PFSK-1 (cell line): Measurements from ENCODE around the gene SLC25A42.

Source experiments
- FOXP2 ChIP-seq: optimal IDR thresholded peaks from 2 replicates; pipeline ENCODE3; 2011; ENCODE audit warnings: borderline replicate concordance, control low read depth, inconsistent platforms; ENCODE audit not compliant: insufficient read depth; ENCODE audit errors: extremely low read length, extremely low read depth
- POLR2AphosphoS5 ChIP-seq: IDR thresholded peaks from 2 replicates; pipeline ENCODE4 v1.6.1; 2012; ENCODE audit warnings: low read depth, mild to moderate bottlenecking, control low read depth, low read length, moderate library complexity
- REST ChIP-seq, 2 experiments: IDR thresholded peaks; 2 replicates each; pipeline versions ENCODE4 v1.6.1 to v1.8.0; 2011 to 2012; ENCODE audit warnings: low read depth in 2 of 2, low read length in 2 of 2, control low read depth in 1 of 2, inconsistent platforms in 1 of 2, mild to moderate bottlenecking in 1 of 2, moderate library complexity in 1 of 2; ENCODE audit not compliant: insufficient read depth in 1 of 2
- SIN3A ChIP-seq: IDR thresholded peaks from 2 replicates; pipeline ENCODE4 v1.6.1; 2012; ENCODE audit warnings: mild to moderate bottlenecking, low read length, moderate library complexity, borderline replicate concordance; ENCODE audit not compliant: insufficient read depth
- TAF1 ChIP-seq: IDR thresholded peaks from 2 replicates; pipeline ENCODE4 v1.6.1; 2012; ENCODE audit warnings: low read length, control low read depth, borderline replicate concordance; ENCODE audit not compliant: insufficient read depth

Gene SLC25A42

DNA sequence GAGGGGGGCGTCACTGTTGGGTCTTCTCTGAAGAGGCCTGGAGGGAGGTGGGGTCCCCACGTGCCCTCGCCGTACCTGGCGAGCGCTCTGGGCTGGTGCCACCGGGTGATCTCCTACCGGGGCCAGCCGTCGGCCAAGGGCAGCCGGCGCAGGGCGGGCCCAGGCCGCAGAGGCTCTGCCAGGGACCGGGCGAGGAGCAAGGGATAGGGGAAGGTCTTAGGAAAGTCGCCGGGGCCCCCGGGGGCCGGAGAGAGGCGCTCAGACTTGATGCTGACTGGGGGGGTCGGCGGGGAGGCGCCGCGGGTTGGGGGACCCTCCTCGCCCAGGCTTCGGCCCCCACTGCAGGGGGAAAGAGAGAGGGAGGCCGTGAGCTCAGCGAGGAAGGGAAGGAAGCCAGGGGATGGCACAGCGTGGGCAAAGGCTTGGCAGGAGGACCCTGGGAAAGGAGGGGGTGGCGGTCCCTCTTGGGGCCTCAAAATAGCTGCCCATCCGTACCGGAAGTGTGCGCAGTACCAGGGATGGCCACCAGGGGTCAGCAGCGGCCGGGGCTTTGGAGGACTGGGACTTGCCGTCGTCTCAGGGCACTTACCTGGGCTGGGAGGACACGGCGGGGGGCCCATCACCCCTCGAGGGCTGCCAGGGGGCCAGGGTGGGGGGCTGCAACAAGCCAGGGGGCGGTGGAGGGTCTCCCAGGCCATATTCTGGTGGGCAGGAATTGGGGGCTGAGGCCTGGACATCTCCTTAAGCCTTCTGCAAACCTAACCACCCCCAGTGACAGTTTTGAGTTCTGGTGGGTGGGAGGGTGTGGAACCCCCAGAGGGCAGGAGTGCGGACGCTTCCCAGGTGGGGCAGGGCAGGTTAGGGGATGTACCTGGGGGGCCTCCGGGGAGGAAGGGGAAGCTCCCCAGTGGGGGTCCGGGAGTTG is 82.2 kb downstream of the SLC25A42 start:
- TF ChIP-seq POLR2AphosphoS5: no peak
- TF ChIP-seq TAF1: no peak
- TF ChIP-seq SIN3A: no peak
- no peak for TF ChIP-seq FOXP2
- no peak for TF ChIP-seq REST (IDR thresholded peaks at IDR 0.05; ENCODE audit: insufficient read depth in 1 of 2, low read depth in 2 of 2, low read length in 2 of 2)

GRCh38 chr19:19146865-19147264 is 83.1 kb downstream of the SLC25A42 start:
- TF ChIP-seq TAF1 (no peak), POLR2AphosphoS5 (no peak), REST (IDR thresholded peaks at IDR 0.05; ENCODE audit: insufficient read depth in 1 of 2, low read depth in 2 of 2, low read length in 2 of 2) (no peak), FOXP2 (no peak), SIN3A (no peak)

DNA sequence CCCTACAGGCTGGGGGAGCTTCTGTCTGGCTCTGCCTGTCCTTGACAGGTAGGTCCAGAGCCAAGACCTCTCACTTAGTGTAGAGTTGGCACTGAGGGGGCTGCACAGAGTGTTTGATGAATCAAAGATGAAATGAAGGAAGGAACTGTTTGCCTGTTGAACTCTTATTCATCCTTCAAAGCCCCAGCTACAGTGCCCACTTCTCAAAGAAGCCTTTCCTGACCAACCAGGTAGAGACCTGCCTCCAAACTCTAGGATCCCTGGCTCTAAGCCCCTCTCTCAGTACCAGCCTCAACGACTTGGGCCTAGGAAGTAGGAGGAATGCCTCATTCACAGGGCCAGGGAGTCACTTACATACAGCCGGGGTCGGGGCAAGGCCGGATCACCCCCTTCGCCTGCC is 83.5 kb downstream of the SLC25A42 start:
- TF ChIP-seq FOXP2 (no peak), SIN3A (no peak), TAF1 (no peak), POLR2AphosphoS5 (no peak), REST (IDR thresholded peaks at IDR 0.05; ENCODE audit: insufficient read depth in 1 of 2, low read depth in 2 of 2, low read length in 2 of 2) (no peak)

GRCh38 chr19:19149435-19149834 is 85.6 kb downstream of the SLC25A42 start:
- TF ChIP-seq TAF1: no peak
- TF ChIP-seq REST (IDR thresholded peaks at IDR 0.05; ENCODE audit: insufficient read depth in 1 of 2, low read depth in 2 of 2, low read length in 2 of 2): no peak
- no peak for TF ChIP-seq FOXP2
- TF ChIP-seq SIN3A: no peak
- TF ChIP-seq POLR2AphosphoS5: no peak

GRCh38 chr19:19151418-19151817 is 87.6 kb downstream of the SLC25A42 start:
- TF ChIP-seq FOXP2: no peak
- TF ChIP-seq POLR2AphosphoS5: no peak
- no peak for TF ChIP-seq REST (IDR thresholded peaks at IDR 0.05; ENCODE audit: insufficient read depth in 1 of 2, low read depth in 2 of 2, low read length in 2 of 2)
- TF ChIP-seq SIN3A: no peak
- no peak for TF ChIP-seq TAF1
